H9 (cell line): ENCODE data around the gene SLC35B1. TPM values are rescaled to one million over a fixed set of nuclear protein-coding genes. Genes with fewer than 3 reads are reported as not detected.

Experiments used
- DNase-seq: peaks from one replicate; pipeline ENCODE4 v3.0.0-alpha.2; 2017
- H2AFZ ChIP-seq: one replicate; pipeline ENCODE4 v1.6.1; 2013; ENCODE audit warnings: mild to moderate bottlenecking, low read length, control low read depth, moderate library complexity
- H2AK5ac ChIP-seq: 2 replicates; pipeline ENCODE4 v1.6.1; 2013; ENCODE audit warnings: low read length, control low read depth, mixed read lengths; ENCODE audit not compliant: insufficient read length
- H2BK120ac ChIP-seq: one replicate; pipeline ENCODE4 v1.6.1; 2013; ENCODE audit warnings: low read depth, mild to moderate bottlenecking, low read length, control low read depth, inconsistent platforms; ENCODE audit not compliant: poor library complexity, severe bottlenecking
- H2BK12ac ChIP-seq: 2 replicates; pipeline ENCODE4 v1.6.1; 2013; ENCODE audit warnings: low read length, control low read depth, mixed read lengths, low read depth; ENCODE audit not compliant: insufficient read length
- H2BK15ac ChIP-seq: 2 replicates; pipeline ENCODE4 v1.6.1; 2013; ENCODE audit warnings: low read depth, low read length, control low read depth
- H2BK20ac ChIP-seq: one replicate; pipeline ENCODE4 v1.6.1; 2013; ENCODE audit warnings: low read depth, mild to moderate bottlenecking, low read length, control low read depth, inconsistent platforms; ENCODE audit not compliant: poor library complexity, severe bottlenecking
- H2BK5ac ChIP-seq: 2 replicates; pipeline ENCODE4 v1.6.1; 2013; ENCODE audit warnings: low read length, control low read depth, mixed read lengths; ENCODE audit not compliant: insufficient read length
- H3K14ac ChIP-seq: 2 replicates; pipeline ENCODE4 v1.6.1; 2013; ENCODE audit warnings: low read length, control low read depth; ENCODE audit not compliant: insufficient read depth
- H3K18ac ChIP-seq: 2 replicates; pipeline ENCODE4 v1.6.1; 2013; ENCODE audit warnings: low read depth, mild to moderate bottlenecking, mixed read lengths, low read length, control low read depth; ENCODE audit not compliant: insufficient read length
- H3K23ac ChIP-seq: 2 replicates; pipeline ENCODE4 v1.6.1; 2013; ENCODE audit warnings: low read length, control low read depth, mixed read lengths, low read depth; ENCODE audit not compliant: insufficient read length
- H3K23me2 ChIP-seq: 2 replicates; pipeline ENCODE4 v1.6.1; 2013; ENCODE audit warnings: low read depth, mild to moderate bottlenecking, mixed read lengths, low read length, control low read depth; ENCODE audit not compliant: insufficient read length, poor library complexity, severe bottlenecking
- H3K27ac ChIP-seq: 2 replicates; pipeline ENCODE4 v1.5.1; 2013; ENCODE audit warnings: low read length, control low read depth, mixed read lengths, low read depth; ENCODE audit not compliant: insufficient read length
- H3K27me3 ChIP-seq: 2 replicates; pipeline ENCODE4 v1.6.1; 2013; ENCODE audit warnings: low read length, control low read depth, inconsistent platforms; ENCODE audit not compliant: insufficient read depth
- H3K4ac ChIP-seq: 2 replicates; pipeline ENCODE4 v1.6.1; 2013; ENCODE audit warnings: low read depth, mild to moderate bottlenecking, control low read depth, inconsistent platforms, low read length, moderate library complexity
- H3K4me1 ChIP-seq: 2 replicates; pipeline ENCODE4 v1.6.1; 2013; ENCODE audit warnings: low read length, control low read depth, inconsistent platforms; ENCODE audit not compliant: insufficient read depth
- H3K4me2 ChIP-seq: 2 replicates; pipeline ENCODE4 v1.6.1; 2013; ENCODE audit warnings: low read length, control low read depth, mixed read lengths; ENCODE audit not compliant: insufficient read length, insufficient read depth
- H3K56ac ChIP-seq: 2 replicates; pipeline ENCODE4 v1.6.1; 2013; ENCODE audit warnings: low read depth, mild to moderate bottlenecking, mixed read lengths, low read length, control low read depth; ENCODE audit not compliant: insufficient read length
- H3K79me1 ChIP-seq: 2 replicates; pipeline ENCODE4 v1.6.1; 2013; ENCODE audit warnings: low read depth, mild to moderate bottlenecking, moderate library complexity, low read length, control low read depth, inconsistent platforms; ENCODE audit not compliant: insufficient read depth, poor library complexity, severe bottlenecking
- H3K79me2 ChIP-seq: 2 replicates; pipeline ENCODE4 v1.6.1; 2013; ENCODE audit warnings: low read length, control low read depth, inconsistent platforms; ENCODE audit not compliant: insufficient read depth
- H3K9ac ChIP-seq: 2 replicates; pipeline ENCODE4 v1.6.1; 2013; ENCODE audit warnings: low read length, control low read depth, mixed read lengths; ENCODE audit not compliant: insufficient read length; ENCODE audit errors: extremely low read depth
- H3K9me3 ChIP-seq: one replicate; pipeline ENCODE4 v1.6.1; 2013; ENCODE audit warnings: low read depth, low read length, inconsistent platforms; ENCODE audit not compliant: control insufficient read depth
- H3T11ph ChIP-seq: one replicate; pipeline ENCODE4 v1.6.1; 2013; ENCODE audit warnings: mild to moderate bottlenecking, low read length, control low read depth, inconsistent platforms
- H4K20me1 ChIP-seq: one replicate; pipeline ENCODE4 v1.6.1; 2013; ENCODE audit not compliant: control insufficient read depth, insufficient read length, insufficient read depth
- H4K5ac ChIP-seq: 2 replicates; pipeline ENCODE4 v1.6.1; 2013; ENCODE audit warnings: low read depth, mild to moderate bottlenecking, mixed read lengths, low read length, control low read depth; ENCODE audit not compliant: insufficient read length
- H4K8ac ChIP-seq: replicated peaks from 2 replicates; pipeline ENCODE4 v1.6.1; 2013; ENCODE audit warnings: low read length, control low read depth, mixed read lengths, low read depth; ENCODE audit not compliant: insufficient read length
- H4K91ac ChIP-seq: 2 replicates; pipeline ENCODE4 v1.6.1; 2013; ENCODE audit warnings: low read depth, mild to moderate bottlenecking, moderate library complexity, mixed read lengths, low read length, control low read depth; ENCODE audit not compliant: insufficient read length
- H3K27ac Mint-ChIP-seq, 3 experiments: 2 replicates in 2 of 3; 3 replicates in 1 of 3; pipeline ENCODE4 v1.8.0; 2020 to 2021; ENCODE audit warnings: mixed read lengths in 3 of 3, mild to moderate bottlenecking in 1 of 3, moderate library complexity in 1 of 3
- H3K27me3 Mint-ChIP-seq: 2 replicates; pipeline ENCODE4 v1.8.0; 2021; ENCODE audit warnings: low read depth, mild to moderate bottlenecking, moderate library complexity, mixed read lengths
- H3K36me3 Mint-ChIP-seq, 3 experiments: 2 replicates in 2 of 3; 3 replicates in 1 of 3; pipeline ENCODE4 v1.8.0; 2020 to 2021; ENCODE audit warnings: low read depth in 3 of 3, mixed read lengths in 3 of 3; ENCODE audit not compliant: insufficient read depth in 1 of 3
- H3K4me1 Mint-ChIP-seq, 2 experiments: 2 replicates each; pipeline ENCODE4 v1.8.0; 2020; ENCODE audit warnings: mixed read lengths in 2 of 2
- H3K4me3 Mint-ChIP-seq, 2 experiments: 2 replicates in 1 of 2; 3 replicates in 1 of 2; pipeline ENCODE4 v1.8.0; 2020 to 2021; ENCODE audit warnings: mild to moderate bottlenecking in 2 of 2, mixed read lengths in 2 of 2, moderate library complexity in 1 of 2
- H3K9me3 Mint-ChIP-seq, 2 experiments: 2 replicates in 1 of 2; 3 replicates in 1 of 2; pipeline ENCODE4 v1.8.0; 2020; ENCODE audit warnings: mild to moderate bottlenecking in 2 of 2, mixed read lengths in 2 of 2, moderate library complexity in 1 of 2
- WGBS: extraction: QIAGEN DNeasy Blood & Tissue Kit; methylation state at CpG from one replicate; pipeline ENCODE4 v1.1.7; 2013; ENCODE audit warnings: missing lambda C conversion rate, low lambda C conversion rate, mixed read lengths; ENCODE audit not compliant: insufficient read length; ENCODE audit errors: extremely low coverage; 5-methylcytosine and 5-hydroxymethylcytosine counted together
- total RNA-seq: library from RNA; stranded (reverse); gene quantifications from 2 replicates; pipeline ENCODE4 v1.2.1, GENCODE V29; 2021
- TF ChIP-seq, protein P1 (sequence below): fragments of 200-600 bp; sonication (generic); conservative IDR thresholded peaks from 3 replicates; pipeline ENCODE4 v1.8.0; 2021; ENCODE audit warnings: antibody characterized with exemption, mild to moderate bottlenecking

SLC35B1 gene
- total RNA-seq, 1 experiment from 2014 or later: 58.9 TPM

DNA sequence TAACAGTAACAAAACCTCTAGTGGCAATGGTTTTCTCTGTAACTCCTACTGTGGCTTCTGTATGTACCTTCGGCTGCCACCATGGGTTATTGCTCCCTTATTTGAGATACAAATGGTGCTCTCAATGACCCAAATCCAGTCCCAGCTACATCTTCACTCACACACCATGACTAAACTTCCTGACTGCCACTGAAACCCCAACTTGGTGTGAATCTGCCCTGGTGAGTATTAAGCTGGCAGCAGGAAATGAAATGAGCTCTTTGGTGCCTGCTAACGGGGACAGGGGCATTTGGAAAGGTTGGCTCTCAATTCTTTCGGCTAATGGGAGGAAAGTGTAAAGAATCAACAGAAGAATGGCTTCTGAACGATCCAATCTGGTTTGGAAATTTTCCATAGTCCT, 7.5 kb upstream of the SLC35B1 start:
- Histone ChIP-seq H3K4me1 (no peaks in the 10 kb centered on the region), H3K9ac (no peak overlapping the region), H3K79me2 (no peaks in the 10 kb centered on the region), H2AK5ac (no peak overlapping the region), H4K20me1 (no peaks in the 10 kb centered on the region), H4K5ac (no peak overlapping the region), H3K9me3 (no peaks in the 10 kb centered on the region), H3K27ac (no peak overlapping the region), H3K18ac (no peak overlapping the region), H3K23ac (no peak overlapping the region), H3K4ac (no peak overlapping the region), H4K8ac (no peak overlapping the region), H2BK120ac (no peak overlapping the region), H2BK12ac (no peak overlapping the region), H3K23me2 (no peaks in the 10 kb centered on the region), H2AFZ (no peak overlapping the region), H3K56ac (no peak overlapping the region), H2BK20ac (no peak overlapping the region), H2BK15ac (no peak overlapping the region), H2BK5ac (no peak overlapping the region), H3K4me2 (no peak overlapping the region), H3K27me3 (no peaks in the 10 kb centered on the region), H4K91ac (no peak overlapping the region), H3K79me1 (no peaks in the 10 kb centered on the region), H3K14ac (no peak overlapping the region), H3T11ph (no peak overlapping the region)
- Mint-ChIP-seq H3K27ac (no peak overlapping the region), H3K27me3 (no peaks in the 10 kb centered on the region), H3K9me3 (no peaks in the 10 kb centered on the region), H3K4me1 (no peaks in the 10 kb centered on the region), H3K4me3 (no peak overlapping the region), H3K36me3 (peaks cover 28 to 65% (median 62%) of the 10 kb centered on the region in 3 experiments; a peak in 6 of 7 replicates)
- no CpG with 5 or more reads among the region's 4 CpGs for WGBS
- no peak for DNase-seq
- TF ChIP-seq, protein P1, sequence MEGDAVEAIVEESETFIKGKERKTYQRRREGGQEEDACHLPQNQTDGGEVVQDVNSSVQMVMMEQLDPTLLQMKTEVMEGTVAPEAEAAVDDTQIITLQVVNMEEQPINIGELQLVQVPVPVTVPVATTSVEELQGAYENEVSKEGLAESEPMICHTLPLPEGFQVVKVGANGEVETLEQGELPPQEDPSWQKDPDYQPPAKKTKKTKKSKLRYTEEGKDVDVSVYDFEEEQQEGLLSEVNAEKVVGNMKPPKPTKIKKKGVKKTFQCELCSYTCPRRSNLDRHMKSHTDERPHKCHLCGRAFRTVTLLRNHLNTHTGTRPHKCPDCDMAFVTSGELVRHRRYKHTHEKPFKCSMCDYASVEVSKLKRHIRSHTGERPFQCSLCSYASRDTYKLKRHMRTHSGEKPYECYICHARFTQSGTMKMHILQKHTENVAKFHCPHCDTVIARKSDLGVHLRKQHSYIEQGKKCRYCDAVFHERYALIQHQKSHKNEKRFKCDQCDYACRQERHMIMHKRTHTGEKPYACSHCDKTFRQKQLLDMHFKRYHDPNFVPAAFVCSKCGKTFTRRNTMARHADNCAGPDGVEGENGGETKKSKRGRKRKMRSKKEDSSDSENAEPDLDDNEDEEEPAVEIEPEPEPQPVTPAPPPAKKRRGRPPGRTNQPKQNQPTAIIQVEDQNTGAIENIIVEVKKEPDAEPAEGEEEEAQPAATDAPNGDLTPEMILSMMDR: no peak
